ENCODE measurements around the gene IL15RA. TPM values are rescaled to one million over a fixed set of nuclear protein-coding genes. Genes with fewer than 3 reads are reported as not detected.
"Not testable (repeated sequence)": the region's sequence is repeated elsewhere in the genome, so short reads cannot be mapped to it uniquely, and the experiment has no call there.

The IL15RA gene
- total RNA-seq, 1 donor from 2014 or later: 14.5 TPM

GRCh38 chr10:5930272-5930671 lies 47.1 kb downstream of the IL15RA start:
- no peak for DNase-seq (ENCODE audit: low read depth, low spot score)

- DNase-seq (ENCODE audit: low read depth, low spot score): no peak
Measured at GRCh38 chr10:5929442-5929841, 47.9 kb downstream of the IL15RA start.

GRCh38 chr10:5927306-5927705 lies 50.0 kb downstream of the IL15RA start:
- DNase-seq (ENCODE audit: low read depth, low spot score): no peak

- no peak for DNase-seq (ENCODE audit: low read depth, low spot score)
Measured at GRCh38 chr10:5924889-5925288, 52.5 kb downstream of the IL15RA start.

GRCh38 chr10:5921746-5922145 lies 55.6 kb downstream of the IL15RA start:
- no peak for DNase-seq (ENCODE audit: low read depth, low spot score)

- no peak for DNase-seq (ENCODE audit: low read depth, low spot score)
Measured at GRCh38 chr10:5919568-5919967, 57.8 kb downstream of the IL15RA start.

GRCh38 chr10:5918763-5919162 lies 58.6 kb downstream of the IL15RA start:
- DNase-seq (ENCODE audit: low read depth, low spot score): no peak

GRCh38 chr10:5917305-5917704 lies 60.0 kb downstream of the IL15RA start:
- no peak for DNase-seq (ENCODE audit: low read depth, low spot score)

- DNase-seq (ENCODE audit: low read depth, low spot score): peak; percentile 75
Measured at GRCh38 chr10:5915451-5915850, 61.9 kb downstream of the IL15RA start.

- no peak for DNase-seq (ENCODE audit: low read depth, low spot score)
Measured at GRCh38 chr10:5913736-5914135, 63.6 kb downstream of the IL15RA start.

- no peak for DNase-seq (ENCODE audit: low read depth, low spot score)
Measured at GRCh38 chr10:5911670-5912069, 65.7 kb downstream of the IL15RA start.

- no peak for DNase-seq (ENCODE audit: low read depth, low spot score)
Measured at GRCh38 chr10:5910323-5911100, 66.8 kb downstream of the IL15RA start.

GRCh38 chr10:5908676-5909075 lies 68.7 kb downstream of the IL15RA start:
- DNase-seq (ENCODE audit: low read depth, low spot score): not testable (repeated sequence)

GRCh38 chr10:5906651-5907050 lies 70.7 kb downstream of the IL15RA start:
- DNase-seq (ENCODE audit: low read depth, low spot score): no peak

- no peak for DNase-seq (ENCODE audit: low read depth, low spot score)
Measured at GRCh38 chr10:5905854-5906507, 71.4 kb downstream of the IL15RA start.

- no peak for DNase-seq (ENCODE audit: low read depth, low spot score)
Measured at GRCh38 chr10:5904227-5904626, 73.1 kb downstream of the IL15RA start.

- DNase-seq (ENCODE audit: low read depth, low spot score): no peak
Measured at GRCh38 chr10:5903563-5903962, 73.8 kb downstream of the IL15RA start.

GRCh38 chr10:5902511-5903274 lies 74.7 kb downstream of the IL15RA start:
- no peak for DNase-seq (ENCODE audit: low read depth, low spot score)

All from pulmonary artery endothelial cell (primary cell).